HepG2 (cell line): ENCODE measurements around the gene HSPB6.

Experiments used
- ZNF34 ChIP-seq: sonication (generic); formaldehyde crosslinking; IDR thresholded peaks from 2 replicates; pipeline ENCODE4 v1.4.0; 2020; ENCODE audit warnings: mild to moderate bottlenecking, missing genetic modification reagents, borderline replicate concordance
- TF ChIP-seq, protein P1 (sequence below): sonication (generic); formaldehyde crosslinking; IDR thresholded peaks from 2 replicates; pipeline ENCODE4 v1.8.1; 2022; ENCODE audit warnings: low read depth, mild to moderate bottlenecking, missing genetic modification reagents
- TF ChIP-seq, protein P2 (sequence below): sonication (generic); formaldehyde crosslinking; IDR thresholded peaks from 2 replicates; pipeline ENCODE4 v1.5.0; 2020; ENCODE audit warnings: mild to moderate bottlenecking, missing genetic modification reagents, moderate library complexity
- TF ChIP-seq, protein P3 (sequence below): sonication (generic); formaldehyde crosslinking; conservative IDR thresholded peaks from 2 replicates; pipeline ENCODE4 v1.4.0; 2020; ENCODE audit warnings: missing genetic modification reagents

DNA sequence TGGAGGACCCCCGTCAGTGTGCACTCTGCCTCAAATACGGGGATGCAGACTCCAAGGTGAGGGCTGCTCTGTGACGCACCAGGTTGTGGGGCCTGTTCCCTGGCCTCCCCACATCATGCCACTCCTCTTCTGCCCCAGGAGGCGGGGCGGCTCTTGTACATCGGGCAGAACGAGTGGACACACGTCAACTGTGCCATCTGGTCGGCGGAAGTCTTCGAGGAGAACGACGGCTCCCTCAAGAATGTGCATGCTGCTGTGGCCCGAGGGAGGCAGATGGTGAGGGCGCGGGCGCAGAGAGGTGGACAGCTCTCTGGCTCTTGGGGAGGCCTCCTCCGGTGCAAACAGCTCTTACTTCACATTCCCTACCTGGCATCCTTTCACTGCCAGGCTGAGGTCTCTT, 27.8 kb downstream of the HSPB6 start:
- TF ChIP-seq, protein P1, sequence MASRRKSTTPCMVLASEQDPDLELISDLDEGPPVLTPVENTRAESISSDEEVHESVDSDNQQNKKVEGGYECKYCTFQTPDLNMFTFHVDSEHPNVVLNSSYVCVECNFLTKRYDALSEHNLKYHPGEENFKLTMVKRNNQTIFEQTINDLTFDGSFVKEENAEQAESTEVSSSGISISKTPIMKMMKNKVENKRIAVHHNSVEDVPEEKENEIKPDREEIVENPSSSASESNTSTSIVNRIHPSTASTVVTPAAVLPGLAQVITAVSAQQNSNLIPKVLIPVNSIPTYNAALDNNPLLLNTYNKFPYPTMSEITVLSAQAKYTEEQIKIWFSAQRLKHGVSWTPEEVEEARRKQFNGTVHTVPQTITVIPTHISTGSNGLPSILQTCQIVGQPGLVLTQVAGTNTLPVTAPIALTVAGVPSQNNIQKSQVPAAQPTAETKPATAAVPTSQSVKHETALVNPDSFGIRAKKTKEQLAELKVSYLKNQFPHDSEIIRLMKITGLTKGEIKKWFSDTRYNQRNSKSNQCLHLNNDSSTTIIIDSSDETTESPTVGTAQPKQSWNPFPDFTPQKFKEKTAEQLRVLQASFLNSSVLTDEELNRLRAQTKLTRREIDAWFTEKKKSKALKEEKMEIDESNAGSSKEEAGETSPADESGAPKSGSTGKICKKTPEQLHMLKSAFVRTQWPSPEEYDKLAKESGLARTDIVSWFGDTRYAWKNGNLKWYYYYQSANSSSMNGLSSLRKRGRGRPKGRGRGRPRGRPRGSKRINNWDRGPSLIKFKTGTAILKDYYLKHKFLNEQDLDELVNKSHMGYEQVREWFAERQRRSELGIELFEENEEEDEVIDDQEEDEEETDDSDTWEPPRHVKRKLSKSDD, result no peak
- TF ChIP-seq, protein P2, sequence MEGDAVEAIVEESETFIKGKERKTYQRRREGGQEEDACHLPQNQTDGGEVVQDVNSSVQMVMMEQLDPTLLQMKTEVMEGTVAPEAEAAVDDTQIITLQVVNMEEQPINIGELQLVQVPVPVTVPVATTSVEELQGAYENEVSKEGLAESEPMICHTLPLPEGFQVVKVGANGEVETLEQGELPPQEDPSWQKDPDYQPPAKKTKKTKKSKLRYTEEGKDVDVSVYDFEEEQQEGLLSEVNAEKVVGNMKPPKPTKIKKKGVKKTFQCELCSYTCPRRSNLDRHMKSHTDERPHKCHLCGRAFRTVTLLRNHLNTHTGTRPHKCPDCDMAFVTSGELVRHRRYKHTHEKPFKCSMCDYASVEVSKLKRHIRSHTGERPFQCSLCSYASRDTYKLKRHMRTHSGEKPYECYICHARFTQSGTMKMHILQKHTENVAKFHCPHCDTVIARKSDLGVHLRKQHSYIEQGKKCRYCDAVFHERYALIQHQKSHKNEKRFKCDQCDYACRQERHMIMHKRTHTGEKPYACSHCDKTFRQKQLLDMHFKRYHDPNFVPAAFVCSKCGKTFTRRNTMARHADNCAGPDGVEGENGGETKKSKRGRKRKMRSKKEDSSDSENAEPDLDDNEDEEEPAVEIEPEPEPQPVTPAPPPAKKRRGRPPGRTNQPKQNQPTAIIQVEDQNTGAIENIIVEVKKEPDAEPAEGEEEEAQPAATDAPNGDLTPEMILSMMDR (CRISPR knock-in tag), result no peak
- TF ChIP-seq, protein P3, sequence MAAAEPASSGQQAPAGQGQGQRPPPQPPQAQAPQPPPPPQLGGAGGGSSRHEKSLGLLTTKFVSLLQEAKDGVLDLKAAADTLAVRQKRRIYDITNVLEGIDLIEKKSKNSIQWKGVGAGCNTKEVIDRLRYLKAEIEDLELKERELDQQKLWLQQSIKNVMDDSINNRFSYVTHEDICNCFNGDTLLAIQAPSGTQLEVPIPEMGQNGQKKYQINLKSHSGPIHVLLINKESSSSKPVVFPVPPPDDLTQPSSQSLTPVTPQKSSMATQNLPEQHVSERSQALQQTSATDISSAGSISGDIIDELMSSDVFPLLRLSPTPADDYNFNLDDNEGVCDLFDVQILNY (CRISPR knock-in tag), result no peak
- TF ChIP-seq ZNF34, result no peak
